HFFc6 (cell line): ENCODE measurements around the gene MORN4. TPM values are rescaled to one million over a fixed set of nuclear protein-coding genes. Genes with fewer than 3 reads are reported as not detected.
"Not testable (repeated sequence)": the region's sequence is repeated elsewhere in the genome, so short reads cannot be mapped to it uniquely, and the experiment has no call there.

Source experiments
- DNase-seq: peaks from one replicate; pipeline ENCODE4 v3.0.0-alpha.2; 2018
- H3K27ac Mint-ChIP-seq: 2 replicates; pipeline ENCODE4 v1.8.0; 2020; ENCODE audit warnings: mild to moderate bottlenecking, mixed read lengths
- H3K27me3 Mint-ChIP-seq: 2 replicates; pipeline ENCODE4 v1.8.0; 2021; ENCODE audit warnings: mild to moderate bottlenecking, moderate library complexity, mixed read lengths; ENCODE audit not compliant: insufficient read depth
- H3K36me3 Mint-ChIP-seq: 2 replicates; pipeline ENCODE4 v1.8.0; 2021; ENCODE audit warnings: low read depth, mixed read lengths
- H3K4me1 Mint-ChIP-seq: 2 replicates; pipeline ENCODE4 v1.8.0; 2020; ENCODE audit warnings: low read depth, mixed read lengths
- H3K4me3 Mint-ChIP-seq: 2 replicates; pipeline ENCODE4 v1.8.0; 2020; ENCODE audit warnings: mild to moderate bottlenecking, moderate library complexity, mixed read lengths
- H3K9me3 Mint-ChIP-seq: 2 replicates; pipeline ENCODE4 v1.8.0; 2020; ENCODE audit warnings: mild to moderate bottlenecking, mixed read lengths
- CTCF ChIP-seq: fragments of 200-600 bp; sonication (generic); IDR thresholded peaks from 2 replicates; pipeline ENCODE4 v1.5.0; 2021; ENCODE audit warnings: antibody characterized with exemption, mild to moderate bottlenecking
- total RNA-seq, 6 experiments: library from RNA; stranded (reverse); fragmentation: NEBNext Ultra II Directional; extraction: Animal tissue kit (Norgen Biotek cat#: 25700); gene quantifications; 2 replicates in 1 of 6; 3 replicates in 5 of 6; pipeline ENCODE4 v1.2.3, GENCODE V29; 2021

Gene MORN4
- total RNA-seq, 6 experiments from 2014 or later = 9.4 to 11.3 (median 10.1) TPM

DNA sequence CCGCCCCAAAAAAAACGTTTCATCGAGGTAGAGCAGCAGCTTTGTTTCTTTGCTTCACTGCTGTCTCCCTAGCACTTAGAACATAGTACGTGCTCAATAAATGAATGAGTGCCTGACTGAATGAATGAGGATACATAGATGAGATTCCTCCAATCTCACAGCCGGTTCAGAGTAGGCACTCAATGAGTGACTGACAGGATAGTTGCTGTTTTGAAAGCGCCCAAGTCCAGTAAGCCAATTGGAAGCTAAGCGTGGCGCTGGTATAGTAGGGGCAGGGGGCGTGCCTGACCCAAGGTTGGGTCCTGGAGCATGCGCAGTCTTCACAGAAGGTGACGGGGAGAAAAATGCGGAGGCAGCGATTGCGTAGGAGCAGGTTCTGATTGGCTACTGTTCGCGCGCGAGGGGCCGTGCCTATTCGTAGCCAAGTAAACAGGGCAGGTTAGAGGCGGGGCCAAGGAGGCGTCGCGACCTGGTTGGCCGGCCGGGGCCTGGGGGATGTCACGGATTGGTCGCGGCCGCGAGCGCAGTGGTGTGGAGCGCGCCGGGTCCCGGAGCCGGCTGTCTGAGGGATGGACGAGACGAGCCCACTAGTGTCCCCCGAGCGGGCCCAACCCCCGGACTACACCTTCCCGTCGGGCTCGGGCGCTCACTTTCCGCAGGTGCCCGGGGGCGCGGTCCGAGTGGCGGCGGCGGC lies 7.0 kb upstream of the MORN4 start, which contains the start of gene PI4K2A:
TSS of gene PI4K2A (plus strand) at position 498 of the 694 bp plus-strand sequence. CDS start at position 570, 72 bp downstream.
- TF ChIP-seq CTCF = no peak
- peaks cover 10% of the 10 kb centered on the region for H3K27me3 Mint-ChIP-seq
- peaks cover 20% of the 10 kb centered on the region for H3K36me3 Mint-ChIP-seq
- H3K4me3 Mint-ChIP-seq = peak within 1 kb of the TSS; percentile 100
- H3K27ac Mint-ChIP-seq = peak within 1 kb of the TSS; percentile 98
- H3K4me1 Mint-ChIP-seq = peaks cover 17% of the 10 kb centered on the region
- no peaks in the 10 kb centered on the region for H3K9me3 Mint-ChIP-seq
- peak; percentile 99 for DNase-seq

DNA sequence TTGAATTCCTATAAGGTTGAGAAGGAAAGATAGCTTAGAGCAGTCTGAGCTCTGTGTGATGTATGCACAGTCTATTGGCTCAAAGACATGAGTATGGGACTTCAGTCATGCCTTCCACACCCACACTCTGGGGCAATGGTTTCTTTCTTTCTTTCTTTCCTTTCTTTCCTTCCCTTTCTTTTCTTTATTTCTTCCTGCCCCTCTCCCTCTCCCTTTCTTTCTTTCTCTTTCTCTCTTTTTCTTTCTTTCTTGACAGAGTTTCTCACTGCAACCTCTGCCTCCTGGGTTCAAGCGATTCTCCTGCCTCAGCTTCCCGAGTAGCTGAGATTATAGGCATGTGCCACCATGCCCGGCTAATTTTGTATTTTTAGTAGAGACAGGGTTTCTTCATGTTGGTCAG lies 5.8 kb upstream of the MORN4 start:
- not testable (repeated sequence) for H3K27ac Mint-ChIP-seq, H3K27me3 Mint-ChIP-seq, H3K4me3 Mint-ChIP-seq, DNase-seq, H3K9me3 Mint-ChIP-seq
- peaks cover 11% of the 10 kb centered on the region for H3K36me3 Mint-ChIP-seq
- peaks cover 17% of the 10 kb centered on the region for H3K4me1 Mint-ChIP-seq

DNA sequence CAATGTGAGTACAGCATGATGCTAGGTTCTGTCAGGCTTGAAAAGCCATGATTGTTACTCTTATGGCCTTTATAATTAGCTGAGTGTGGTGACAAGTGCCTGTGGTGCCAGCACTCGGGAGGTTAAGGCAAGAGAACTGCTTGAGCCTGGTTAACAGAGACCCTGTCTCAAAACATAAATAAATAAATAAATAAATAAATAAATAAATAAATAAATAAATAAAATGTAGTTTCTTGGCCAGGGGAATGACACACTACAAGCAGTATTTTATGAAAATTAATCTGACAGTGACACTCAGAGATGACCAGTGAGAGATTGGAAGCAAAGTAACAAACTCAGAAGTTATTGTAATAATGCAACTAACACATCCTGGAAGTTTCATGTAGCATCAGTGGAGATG lies 2.3 kb upstream of the MORN4 start:
- H3K9me3 Mint-ChIP-seq = no peaks in the 10 kb centered on the region
- H3K4me3 Mint-ChIP-seq = no peak overlapping the region
- H3K36me3 Mint-ChIP-seq = no peaks in the 10 kb centered on the region
- H3K4me1 Mint-ChIP-seq = peaks cover 29% of the 10 kb centered on the region
- peaks cover 4% of the 10 kb centered on the region; the same call in 1 of the 2 replicates for H3K27me3 Mint-ChIP-seq
- DNase-seq = no peak
- no peak for TF ChIP-seq CTCF
- no peak overlapping the region for H3K27ac Mint-ChIP-seq

GRCh38 chr10:97633921-97634320 lies 621 bp upstream of the MORN4 start:
- H3K27ac Mint-ChIP-seq = peak overlapping the region; percentile 84
- peak overlapping the region; percentile 96 for H3K4me3 Mint-ChIP-seq
- peak; percentile 44; the same call in 1 of the 2 replicates for TF ChIP-seq CTCF
- H3K27me3 Mint-ChIP-seq = no peaks in the 10 kb centered on the region
- H3K36me3 Mint-ChIP-seq = no peaks in the 10 kb centered on the region
- DNase-seq = no peak
- H3K9me3 Mint-ChIP-seq = no peaks in the 10 kb centered on the region
- H3K4me1 Mint-ChIP-seq = peaks cover 23% of the 10 kb centered on the region

GRCh38 chr10:97631098-97631497 lies 2.2 kb downstream of the MORN4 start:
- no peaks in the 10 kb centered on the region for H3K36me3 Mint-ChIP-seq
- no peak for DNase-seq
- TF ChIP-seq CTCF = no peak

DNA sequence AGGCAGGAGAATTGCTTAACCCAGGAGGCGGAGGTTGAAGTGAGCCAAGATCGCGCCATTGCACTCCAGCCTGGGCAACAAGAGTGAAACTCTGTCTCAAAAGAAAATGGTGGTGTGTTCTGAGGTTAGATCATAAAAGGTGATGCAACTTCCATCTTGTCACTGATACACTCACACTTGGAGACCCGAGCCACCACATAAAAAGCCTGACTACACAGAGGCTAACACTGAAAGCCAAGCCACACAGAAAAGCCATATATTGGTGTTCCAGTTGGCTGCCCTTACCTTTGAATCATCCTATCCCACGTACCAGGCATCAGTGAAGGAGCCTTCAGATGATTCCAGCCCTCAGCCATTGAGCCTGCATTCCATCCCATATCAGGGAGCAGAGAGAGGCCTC lies 4.0 kb downstream of the MORN4 start:
- H3K36me3 Mint-ChIP-seq = no peaks in the 10 kb centered on the region
- no peak overlapping the region for H3K27ac Mint-ChIP-seq
- DNase-seq = no peak
- no peaks in the 10 kb centered on the region for H3K9me3 Mint-ChIP-seq
- H3K4me3 Mint-ChIP-seq = no peak overlapping the region
- peaks cover 23% of the 10 kb centered on the region for H3K4me1 Mint-ChIP-seq
- TF ChIP-seq CTCF = no peak
- H3K27me3 Mint-ChIP-seq = no peaks in the 10 kb centered on the region

More at GRCh38 chr10:97631098-97631497, 2.2 kb downstream of the MORN4 start:
- peaks cover 23% of the 10 kb centered on the region for H3K4me1 Mint-ChIP-seq
- no peaks in the 10 kb centered on the region for H3K27me3 Mint-ChIP-seq
- H3K4me3 Mint-ChIP-seq = no peak overlapping the region
- 0 out of 2 replicates have a peak overlapping the region, but pooled peaks have one; percentile 18 for H3K27ac Mint-ChIP-seq
- H3K9me3 Mint-ChIP-seq = no peaks in the 10 kb centered on the region
